AG08395 (cell line): ENCODE data around the gene RHEBL1.
"Not testable (repeated sequence)": the region's sequence is repeated elsewhere in the genome, so short reads cannot be mapped to it uniquely, and the experiment has no call there.

Experiments
- DNase-seq: peaks from one replicate; pipeline ENCODE4 v3.0.0; 2012; ENCODE audit warnings: mixed read lengths, low spot score

The RHEBL1 gene

DNA sequence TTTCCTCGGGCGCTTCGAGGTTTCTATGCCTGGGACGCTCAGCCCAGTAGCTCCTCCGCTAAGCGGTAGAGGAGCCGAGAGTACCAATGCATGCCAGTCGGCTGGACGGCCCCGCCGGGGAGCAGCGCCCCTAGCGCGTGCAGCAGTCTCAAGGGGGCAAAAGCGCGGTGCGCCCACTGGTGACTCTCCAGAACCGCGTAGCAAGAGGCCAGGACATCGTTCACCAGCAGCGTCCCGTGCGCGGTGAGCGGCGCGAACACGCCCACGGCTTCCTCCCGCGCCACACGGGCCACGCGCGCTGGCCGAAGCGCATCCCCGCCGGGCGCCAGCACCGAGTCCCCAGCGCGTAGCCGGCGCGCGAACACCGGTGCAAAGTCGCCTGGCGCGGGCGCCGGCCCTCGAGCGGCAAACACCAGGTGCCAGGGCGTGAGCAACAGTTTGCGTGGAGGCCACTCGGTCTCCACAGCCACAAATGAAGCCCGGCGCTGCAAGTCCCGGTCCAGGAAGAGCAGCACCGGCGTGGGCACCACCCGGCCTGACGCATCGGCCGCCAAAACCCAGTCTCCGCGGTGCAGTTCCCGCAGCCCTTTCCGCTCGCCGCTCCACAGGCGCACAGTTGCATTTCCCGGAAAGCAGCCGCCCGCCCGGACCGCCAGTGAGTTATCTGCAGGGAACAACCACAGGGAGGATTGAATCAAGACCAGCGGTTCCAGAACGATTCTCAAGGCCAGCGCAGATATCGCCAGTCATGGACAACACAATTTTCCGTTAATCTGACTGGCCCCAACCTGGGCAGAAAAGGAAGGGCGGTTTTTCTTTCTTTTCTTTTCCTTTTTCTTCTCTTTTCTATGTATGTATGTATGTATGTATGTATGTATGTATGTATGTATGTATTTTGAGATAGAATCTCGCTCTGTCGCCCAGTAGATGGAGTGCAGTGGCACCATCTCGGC, 20.3 kb upstream of the RHEBL1 start:
- peak; percentile 41 for DNase-seq

DNA sequence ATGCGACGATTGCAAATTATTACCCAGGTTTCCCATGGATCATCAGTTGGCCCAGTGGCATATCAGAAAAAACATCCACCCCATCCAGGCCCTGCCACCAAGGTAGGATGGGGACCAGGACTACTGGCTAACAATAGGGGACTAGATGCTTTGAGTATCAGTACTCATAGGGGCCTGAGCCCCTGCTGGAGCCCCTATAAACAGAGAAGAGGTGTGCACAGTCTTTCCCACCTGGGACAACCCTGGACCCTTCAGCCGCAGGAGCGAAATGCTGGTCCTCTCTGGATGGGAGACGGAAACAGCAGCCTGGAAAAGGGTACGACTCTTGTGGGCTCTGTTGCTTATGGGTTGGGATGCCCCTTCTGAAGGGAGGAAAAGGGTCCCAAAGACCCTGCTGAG, 19.2 kb upstream of the RHEBL1 start:
- DNase-seq = no peak

DNA sequence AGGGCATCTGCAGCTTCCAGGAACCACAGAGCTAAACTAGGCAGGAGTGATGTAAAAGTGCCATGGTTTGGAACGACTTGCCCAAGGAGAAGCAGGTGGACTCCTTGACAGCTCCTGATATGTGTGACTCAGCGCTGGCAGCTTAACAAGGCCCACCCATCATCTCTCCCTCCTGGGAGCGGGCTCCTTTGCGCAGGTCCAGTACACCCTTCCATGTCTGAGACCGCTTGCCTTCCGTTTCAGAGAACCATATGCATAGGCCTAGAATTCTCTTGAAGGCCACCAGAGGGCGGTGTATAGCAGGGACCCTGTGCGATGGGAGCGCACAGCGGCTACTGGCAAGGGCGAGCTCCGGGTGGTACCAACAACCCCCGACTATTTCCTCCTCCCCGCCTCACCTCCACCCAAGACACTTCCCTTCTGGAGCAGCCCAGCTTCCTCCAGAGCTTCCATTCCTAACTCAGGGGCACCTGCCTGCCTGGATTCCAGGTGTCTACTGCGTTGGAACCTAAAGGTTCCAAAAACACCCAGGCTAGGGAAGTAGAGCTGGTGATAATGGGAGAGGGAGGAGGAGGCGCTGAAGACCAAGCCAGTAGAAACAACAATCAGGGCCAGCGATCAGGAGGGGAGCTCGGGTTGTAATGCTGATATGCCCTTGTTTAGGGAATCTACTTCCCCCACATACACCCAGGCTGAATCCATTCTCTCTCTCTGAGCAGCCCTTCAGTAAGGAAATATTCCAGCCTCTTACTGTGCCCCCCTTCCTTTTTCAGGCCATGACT, 18.6 kb upstream of the RHEBL1 start:
- DNase-seq = peak; percentile 88

DNA sequence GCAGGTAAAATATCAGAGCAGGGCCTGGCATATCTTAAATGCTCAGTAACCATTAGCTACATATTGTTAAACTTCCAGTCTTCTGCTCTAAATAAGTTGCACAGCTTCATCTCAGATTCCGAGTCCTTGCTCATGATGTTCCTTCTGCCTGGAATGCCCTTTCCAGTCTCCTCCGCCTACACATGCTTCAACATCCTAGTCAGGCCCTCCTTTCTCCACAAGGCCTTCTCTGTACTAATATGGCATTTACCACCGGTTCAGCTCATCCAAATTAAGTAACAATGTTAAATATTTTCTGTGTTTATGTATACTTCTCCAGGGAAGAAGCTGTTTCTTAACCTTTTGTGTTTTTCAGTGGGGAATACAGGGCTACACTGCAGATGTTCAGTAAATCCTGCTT, 16.3 kb upstream of the RHEBL1 start:
- no peak for DNase-seq

DNA sequence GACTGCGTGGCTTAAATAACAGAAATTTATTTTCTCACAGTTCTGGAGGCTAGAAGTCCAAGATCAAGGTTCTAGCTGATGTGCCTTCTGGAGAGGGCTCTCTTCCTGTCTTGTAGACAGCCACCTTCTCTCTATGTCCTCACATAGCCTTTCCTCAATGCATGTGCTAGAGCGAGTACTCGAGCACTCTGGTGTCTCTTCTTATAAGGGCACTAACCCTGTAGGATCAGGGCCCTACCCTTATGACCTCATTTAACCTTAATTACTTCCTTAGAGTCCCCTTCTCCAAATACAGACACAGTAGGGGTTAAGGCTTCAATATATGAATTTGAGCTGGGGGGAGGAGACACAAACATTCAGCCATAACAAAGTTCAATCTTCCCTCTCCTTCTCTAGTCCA, 14.7 kb upstream of the RHEBL1 start:
- DNase-seq = no peak

DNA sequence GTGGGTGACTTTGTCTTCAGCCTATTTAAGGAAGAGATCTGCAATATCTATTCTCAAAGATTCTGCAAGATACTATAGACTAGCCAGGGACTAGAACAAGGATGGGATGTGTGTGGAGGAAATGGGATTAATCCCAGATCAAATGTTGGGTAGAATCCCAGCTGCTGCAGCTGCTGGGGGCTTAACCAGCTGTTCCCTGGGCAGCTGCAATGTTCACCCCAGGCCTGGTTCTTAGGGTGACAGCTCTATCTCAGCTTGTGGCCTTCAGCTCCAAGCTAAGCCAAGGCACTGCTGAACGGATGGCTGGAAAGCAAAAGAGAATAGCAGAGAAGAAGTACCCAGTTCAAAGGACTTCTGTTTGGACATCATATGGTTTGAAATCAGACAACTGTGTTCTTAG, 10.0 kb upstream of the RHEBL1 start:
- DNase-seq = no peak

DNA sequence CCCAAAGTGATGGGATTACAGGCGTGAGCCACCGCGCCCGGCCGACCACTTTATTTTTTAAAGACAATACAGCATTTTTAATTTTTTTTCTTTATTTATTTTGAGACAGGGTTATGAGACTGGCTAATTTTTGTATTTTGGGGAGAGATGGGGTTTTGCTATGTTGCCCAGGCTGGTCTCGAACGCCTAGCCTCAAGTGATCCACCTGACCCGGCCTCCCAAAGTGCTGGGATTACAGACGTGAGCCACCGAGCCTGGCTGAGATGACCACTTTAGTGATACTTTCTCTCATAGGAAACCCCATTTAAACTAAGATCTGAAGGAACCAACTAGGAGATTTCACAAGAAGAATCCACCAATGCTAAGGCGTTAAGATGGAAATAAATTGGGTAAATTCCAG, 1.2 kb upstream of the RHEBL1 start:
- DNase-seq = no peak

DNA sequence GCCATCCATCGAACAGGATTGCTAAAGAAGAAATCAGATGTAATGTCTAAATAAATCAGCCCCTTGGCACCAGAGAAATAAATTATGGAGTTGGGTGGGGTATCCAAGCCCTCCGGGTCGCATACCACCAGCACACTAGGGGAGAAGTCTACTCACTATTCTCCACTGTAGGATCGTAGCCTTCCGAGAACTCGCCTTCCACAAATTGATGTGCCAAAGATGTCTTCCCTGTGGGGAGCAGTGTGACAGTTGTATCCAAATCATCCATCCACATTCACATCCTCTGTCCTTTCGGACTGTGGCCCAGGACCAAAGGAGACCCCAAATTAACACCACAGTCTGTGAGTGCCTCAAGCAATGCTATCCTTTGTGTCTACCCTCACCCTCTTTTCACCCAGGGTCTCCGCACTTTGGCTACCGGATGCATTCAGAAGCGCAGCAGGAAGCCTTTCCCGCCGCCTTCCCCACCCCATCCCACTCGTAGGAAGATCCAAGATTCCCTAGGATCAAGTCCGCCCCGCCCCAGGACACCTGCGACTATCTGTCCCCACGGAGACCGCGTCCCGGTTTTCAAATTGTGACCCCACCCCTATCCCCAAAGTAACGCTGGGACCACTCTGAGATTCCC, 786 bp downstream of the RHEBL1 start:
- no peak for DNase-seq

DNA sequence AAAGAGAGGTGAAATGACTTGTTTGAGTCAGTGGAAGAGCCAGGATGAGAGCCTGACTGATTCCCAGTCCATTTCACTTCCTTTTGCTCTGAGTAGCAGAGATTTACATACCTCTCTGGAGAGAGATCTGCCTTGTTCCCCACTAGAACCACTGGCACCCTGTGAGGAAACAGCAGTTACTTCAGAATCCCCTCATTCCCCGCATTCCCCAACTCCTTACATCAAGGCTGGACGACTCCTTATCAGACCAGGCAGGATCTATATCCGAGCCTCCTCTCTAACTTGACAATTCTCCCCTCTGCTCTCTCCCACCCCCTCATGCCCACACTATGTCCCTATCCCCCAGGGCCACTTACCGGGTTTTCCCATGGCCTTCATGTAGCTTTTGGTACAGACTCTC, 3.7 kb downstream of the RHEBL1 start:
- no peak for DNase-seq

DNA sequence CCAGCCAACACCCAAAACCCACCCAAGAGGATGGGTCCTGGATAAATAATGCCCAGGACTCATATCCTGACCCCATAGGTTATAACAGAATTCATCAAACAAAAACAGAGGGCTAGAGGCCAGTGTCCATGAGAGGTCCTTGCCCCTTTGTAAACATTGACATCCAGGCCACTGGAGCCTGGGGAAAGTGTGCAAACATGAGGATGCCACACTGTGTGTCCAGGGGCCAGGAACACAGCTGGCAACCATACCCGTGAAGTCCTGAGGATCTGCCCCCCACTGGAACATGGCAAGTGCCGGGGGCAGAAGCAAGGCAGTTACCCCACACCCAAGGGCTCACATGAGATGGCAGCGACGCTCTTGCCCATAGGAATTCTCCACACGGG, 5.0 kb downstream of the RHEBL1 start:
- DNase-seq = no peak

DNA sequence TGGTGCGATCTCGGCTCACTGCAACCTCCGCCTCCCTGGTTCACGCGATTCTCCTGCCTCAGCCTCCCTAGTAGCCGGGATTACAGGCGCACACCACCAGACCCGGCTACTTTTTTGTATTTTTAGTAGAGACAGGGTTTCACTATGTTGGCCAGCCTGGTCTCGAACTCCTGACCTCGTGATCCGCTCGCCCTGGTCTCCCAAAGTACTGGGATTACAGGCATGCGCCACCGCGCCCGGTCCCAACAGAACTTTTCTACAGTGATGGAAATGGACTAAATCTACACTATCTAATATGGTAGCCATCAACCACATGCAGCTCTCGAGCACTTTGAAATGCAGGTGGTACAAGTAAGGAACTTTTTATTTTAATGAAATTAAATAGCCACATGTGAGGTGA, 7.9 kb downstream of the RHEBL1 start:
- not testable (repeated sequence) for DNase-seq

DNA sequence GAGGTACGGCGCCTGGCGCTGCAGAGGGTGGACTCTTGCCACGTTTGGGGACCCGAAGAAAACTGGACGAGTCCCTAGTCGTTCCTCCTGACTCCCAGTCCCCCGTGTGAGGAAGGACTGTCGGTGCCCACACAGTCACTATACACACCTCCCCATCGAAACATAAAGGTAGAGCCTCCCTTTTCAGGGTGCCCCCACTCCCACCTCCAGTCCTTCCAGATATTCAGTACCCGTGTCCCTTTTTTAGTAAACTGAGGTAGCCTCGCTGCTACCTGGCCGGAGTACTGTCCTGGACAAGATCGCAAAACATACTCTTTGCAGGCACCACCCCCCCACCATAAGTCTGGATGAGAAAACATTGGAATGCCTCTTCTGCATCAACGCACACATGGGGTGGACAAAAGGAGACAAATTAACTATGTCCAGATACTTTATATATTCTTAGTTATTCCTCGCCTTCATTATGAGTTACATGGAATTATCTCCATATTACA, 8.6 kb downstream of the RHEBL1 start:
- DNase-seq = no peak

DNA sequence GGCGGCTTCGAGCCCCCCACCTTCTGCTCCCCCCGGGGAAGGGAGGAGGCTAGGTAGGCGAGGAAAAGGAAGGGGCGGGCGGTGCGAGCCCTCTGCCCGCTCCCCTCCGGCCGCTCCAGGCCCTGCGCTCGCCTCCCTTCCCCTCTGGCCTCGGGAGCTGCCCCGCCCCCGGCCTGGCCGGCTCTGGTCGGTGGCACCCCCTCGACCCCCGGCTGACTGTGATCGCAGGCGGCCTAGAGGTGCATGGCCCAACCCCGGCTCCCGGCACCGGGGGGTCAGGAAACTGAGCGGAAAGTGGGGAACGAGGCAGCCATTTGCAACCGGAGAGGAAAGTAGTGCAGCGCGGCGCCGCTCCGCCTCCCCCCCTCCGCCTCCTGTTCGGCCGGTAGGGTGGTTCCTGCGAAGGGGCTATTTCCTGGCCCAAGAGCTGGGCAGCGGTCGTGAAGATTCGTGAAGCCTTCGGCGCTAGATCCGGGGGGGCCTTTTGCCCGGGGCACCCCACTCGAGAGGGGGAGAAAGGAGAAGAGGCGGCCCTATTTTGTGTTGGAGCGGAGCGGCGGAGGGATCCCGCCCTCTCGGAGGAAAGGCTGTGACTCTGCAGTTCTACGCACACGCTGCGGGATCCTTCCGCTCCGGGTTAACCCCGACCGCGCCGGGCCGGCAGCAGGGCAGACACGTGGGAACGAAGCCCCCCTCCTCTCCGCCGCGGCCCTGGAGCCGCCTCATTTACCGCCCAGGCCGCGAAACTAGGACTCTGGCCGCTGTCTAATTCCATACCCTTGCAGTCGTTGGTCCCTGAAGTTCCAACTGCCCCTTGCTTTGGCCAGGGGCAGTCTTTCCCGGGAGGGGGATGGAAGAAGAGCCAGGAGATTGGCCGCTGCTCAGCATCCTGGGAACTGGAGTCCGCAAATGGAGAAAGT, 9.3 kb downstream of the RHEBL1 start, which contains the start of gene KMT2D:
KMT2D (minus strand) TSS at position 558 of the 920 bp plus-strand sequence. CDS start 5,470 bp downstream, outside the sequence.
- DNase-seq = peak; percentile 95

DNA sequence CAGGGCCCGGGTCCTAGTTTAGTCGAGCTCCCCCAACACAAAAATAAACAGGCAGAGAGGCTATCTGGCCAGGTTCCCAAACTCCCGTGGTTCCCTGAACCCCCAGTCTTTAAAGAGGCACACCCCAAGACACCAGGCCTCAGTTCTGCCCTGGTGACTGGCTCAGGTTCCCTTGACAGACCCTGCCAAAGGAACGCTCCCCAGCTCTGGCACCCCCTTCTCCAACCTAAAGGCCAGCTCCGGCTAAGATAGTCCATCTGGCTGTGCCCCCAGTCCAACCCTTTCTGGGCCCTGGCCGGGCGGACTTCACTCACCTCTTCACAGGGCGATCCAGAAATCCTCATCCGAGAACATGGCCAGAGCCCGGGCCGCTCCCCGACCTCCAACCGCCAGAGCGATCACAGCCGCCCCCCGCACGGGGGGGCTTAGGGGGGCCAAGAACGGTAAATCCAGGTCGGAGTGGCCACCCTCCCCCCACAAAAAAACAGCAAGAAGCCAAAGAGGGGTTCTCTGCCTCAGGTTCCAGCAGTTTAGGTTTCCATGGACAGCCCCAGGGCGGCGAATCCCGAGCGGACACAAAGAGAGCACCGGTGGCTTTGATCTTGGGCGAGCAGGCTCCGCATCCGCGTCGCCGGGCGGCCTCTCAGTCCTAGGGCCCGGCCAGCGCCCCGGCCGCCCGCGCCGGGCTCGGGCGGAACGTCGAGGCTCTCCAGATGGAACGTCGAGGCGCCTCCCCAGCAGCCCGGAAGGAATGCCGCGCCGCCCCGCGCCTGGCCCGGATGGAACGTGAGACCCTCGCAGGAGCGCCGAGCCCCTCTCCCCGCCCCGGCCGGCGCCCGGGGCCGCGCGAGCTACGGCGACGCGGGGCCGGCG, 10.2 kb downstream of the RHEBL1 start:
- DNase-seq = peak; percentile 38

DNA sequence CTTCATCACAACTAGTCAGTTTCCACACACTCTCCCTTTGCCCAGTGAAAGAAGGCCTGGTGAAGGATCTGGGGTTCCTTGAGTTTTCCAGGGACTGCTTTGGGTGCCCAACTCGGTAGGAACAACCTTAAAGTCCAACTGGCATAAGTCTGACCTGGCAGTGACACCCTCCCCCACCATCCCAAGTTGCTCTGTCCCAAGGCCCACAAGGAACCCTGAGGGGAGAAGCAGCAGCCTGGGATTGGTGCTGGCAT, 10.8 kb downstream of the RHEBL1 start:
- no peak for DNase-seq

DNA sequence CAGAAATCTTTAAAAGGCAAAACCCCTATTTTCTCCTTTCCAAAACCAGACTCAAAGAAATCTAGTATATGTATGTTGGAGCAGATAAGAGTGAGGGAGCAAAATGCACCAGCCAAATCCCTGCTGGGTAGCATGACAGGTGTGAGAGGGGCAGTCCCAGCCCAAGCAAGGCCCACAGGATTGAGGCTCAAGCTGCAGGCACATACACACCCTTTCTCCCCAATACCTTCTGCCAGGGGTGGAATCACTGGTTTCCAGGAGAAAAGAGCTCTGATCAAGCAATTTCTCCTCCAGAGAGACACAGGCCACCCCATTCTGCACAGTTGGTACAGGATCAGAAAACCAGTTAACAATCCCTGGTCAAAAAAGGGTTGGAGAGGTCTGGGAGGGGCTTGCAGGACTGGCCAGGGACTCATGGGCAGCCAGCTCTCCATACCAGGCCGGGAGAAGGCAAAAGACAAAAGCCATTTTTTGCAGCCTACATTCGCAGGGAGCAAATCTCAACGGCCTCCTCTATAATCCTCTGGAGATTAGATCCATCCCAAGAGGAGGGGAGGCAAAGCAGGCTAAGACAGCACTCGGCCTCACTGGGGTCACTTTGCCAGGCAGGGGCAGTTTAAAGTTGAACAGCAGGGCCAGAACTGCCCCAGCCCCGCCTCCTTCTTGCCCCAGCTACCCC, 11.3 kb downstream of the RHEBL1 start:
- DNase-seq = no peak

DNA sequence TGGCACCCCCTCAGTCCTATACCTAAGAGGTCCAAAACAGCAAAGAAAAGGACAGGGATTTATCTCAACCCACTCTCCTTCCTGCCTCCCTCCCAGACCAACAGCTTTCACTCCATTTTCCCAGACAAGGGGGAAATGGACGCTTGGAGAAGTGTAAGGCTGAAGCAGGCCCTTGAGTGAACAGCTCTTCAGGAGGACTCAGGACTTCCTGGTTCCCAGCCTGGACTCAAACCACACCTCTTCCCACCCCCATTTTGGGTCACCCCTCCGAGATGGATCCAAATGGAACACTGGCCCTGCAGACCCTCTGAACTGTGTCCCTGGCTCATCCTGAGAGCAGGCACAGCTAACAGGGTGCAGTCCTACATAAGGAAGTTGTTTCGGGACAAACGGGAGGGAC, 11.9 kb downstream of the RHEBL1 start:
- no peak for DNase-seq

DNA sequence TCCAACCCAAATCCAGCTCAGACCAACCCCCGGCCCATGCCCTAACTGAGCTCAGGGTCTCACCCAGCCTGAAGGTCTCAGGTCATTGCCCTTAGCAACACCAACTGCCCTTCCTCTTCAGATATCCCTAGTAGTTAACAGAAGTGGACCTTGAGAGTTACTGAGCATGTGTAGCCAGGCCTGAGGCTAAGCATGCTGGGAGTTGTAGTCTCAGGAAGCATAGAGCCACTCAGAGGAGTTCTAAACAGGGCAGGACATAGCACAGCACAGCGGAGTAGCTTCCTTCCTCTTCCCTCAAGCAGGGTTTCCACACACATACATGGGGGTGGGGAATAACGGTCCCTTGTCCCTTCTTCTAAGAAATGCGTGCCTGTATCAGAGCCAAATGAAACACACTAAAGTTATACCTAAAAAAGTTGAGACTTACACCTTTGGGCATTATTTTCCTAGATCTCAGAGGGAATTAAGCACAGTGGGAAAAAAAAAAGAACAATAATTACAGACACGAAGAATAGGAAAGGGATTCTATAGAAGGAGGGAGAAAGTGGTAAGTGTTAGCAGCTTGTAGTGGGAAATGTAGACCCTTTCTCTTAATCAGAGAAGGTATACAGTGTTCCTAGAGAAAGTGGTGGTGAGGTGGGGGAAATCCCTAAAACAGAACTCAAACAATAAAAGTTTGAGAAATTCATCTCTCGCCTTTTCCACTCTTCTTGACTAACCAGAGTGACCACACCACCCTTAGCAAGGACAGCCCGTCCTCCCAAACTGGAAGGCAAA, 13.6 kb downstream of the RHEBL1 start:
- peak; percentile 92 for DNase-seq

DNA sequence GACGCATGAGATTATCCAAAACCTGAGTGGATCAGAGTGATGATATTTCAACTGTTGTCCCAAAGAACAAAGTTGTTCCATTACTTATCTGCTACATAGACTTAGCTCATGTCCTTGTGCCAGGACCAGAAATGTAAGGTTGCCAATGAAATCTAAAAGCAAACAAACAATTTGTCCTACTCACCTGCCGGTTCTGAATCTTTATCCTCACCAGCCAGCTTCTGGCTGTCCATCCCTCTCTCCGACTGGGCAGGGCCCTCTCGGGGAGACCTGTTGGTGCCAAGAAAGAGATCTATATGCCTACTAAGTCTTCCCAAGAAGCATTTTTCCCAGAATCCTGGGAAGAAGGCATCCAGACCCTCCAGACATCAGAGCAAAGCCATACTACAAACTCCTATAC, 14.7 kb downstream of the RHEBL1 start:
- no peak for DNase-seq
